GM21717 (cell line): Measurements from ENCODE around the gene MOG.
"Not testable (repeated sequence)": the region's sequence is repeated elsewhere in the genome, so short reads cannot be mapped to it uniquely, and the experiment has no call there.

ENCODE experiments used
- ATAC-seq: cut with Tn5 transposase; IDR thresholded peaks from one replicate; pipeline ENCODE4 v1.9.1; 2021; ENCODE audit warnings: mild to moderate bottlenecking, moderate library complexity; ENCODE audit not compliant: unreplicated experiment

MOG gene

GRCh38 chr6:29637247-29637646 lies 19.6 kb upstream of the MOG start:
- no peak for ATAC-seq

DNA sequence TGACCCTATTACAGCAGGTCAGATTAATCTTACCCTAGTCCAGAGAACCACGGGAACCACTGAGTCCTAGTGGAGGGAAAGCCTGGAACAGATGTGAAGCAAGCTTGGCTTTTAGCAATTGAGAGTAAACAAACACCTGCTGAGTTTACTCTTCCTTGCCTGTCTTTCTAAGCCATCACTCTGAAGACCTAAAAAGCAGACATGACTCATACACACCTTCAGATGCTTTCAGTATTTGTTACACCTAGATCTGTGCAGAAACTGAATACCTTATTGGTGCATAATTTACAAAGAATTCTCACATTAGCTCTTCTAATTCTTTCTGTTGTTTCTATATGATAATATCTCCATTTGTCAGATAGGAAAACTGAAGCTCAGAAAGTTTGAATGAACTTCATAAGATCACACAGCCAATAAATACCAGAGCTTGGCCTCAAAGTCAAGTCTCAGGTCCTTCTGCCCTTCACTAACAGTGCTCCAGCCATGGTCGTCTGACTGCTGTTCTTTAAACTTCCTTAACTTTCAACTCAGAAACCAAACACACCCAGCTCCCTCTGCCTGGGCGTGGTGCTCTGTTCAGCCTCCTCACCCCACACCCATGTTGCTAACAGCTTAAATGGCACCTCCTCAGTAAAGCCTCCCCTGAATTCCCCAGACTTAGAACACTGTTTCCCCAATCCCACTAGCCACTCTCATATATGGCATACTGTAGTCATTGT lies 15.3 kb upstream of the MOG start:
- no peak for ATAC-seq

- no peak for ATAC-seq
Observed at GRCh38 chr6:29647927-29648642, 8.8 kb upstream of the MOG start.

DNA sequence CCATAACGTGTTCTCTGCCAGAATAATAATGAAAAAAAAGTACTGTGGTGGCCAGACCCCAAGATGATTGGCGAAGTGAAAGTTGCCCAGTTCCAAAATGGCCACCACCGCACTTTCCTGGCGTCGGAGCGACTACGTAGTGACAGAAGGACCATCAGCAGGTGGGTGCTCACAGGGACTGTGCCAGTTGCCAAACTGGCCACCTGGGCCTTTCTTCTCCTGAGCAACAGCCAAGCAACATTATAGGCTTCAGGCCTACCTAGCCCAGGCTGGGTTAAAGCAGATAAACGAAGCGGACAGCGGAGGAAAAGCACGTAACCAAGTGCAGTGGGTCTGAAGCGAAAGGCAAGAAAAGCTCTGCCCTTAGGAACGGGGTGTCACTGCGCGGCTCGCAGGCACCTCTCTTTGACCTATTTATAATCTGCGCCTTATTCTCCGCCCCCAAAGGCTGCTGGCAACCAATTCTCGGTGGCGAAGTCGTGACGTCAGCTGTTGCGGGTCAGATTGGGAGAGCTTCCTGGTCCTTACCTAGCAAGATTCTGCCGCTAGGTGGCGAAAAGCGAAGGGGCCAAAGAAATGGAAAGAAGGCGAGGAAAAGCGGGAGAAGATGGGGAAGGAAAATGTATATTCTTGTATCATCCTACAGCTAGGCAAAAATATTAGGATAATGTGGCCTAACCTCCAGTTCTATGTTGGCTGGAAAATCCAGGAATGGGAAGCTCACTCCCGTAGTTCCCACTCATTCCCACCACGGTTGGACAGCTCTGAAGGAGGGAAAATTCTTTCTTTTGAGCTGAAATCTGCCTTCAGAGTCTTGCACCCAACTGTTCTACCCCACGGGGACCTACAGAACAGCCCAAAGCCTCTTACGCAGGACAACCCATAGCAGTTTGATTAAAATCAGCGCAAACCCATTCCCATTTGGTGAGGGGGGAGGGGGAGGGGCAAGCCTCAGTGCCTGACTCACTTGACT lies 6.9 kb upstream of the MOG start:
- peak; percentile 96 for ATAC-seq

GRCh38 chr6:29651413-29652197 lies 5.3 kb upstream of the MOG start:
- no peak for ATAC-seq

GRCh38 chr6:29652198-29652584 lies 4.7 kb upstream of the MOG start:
- no peak for ATAC-seq

DNA sequence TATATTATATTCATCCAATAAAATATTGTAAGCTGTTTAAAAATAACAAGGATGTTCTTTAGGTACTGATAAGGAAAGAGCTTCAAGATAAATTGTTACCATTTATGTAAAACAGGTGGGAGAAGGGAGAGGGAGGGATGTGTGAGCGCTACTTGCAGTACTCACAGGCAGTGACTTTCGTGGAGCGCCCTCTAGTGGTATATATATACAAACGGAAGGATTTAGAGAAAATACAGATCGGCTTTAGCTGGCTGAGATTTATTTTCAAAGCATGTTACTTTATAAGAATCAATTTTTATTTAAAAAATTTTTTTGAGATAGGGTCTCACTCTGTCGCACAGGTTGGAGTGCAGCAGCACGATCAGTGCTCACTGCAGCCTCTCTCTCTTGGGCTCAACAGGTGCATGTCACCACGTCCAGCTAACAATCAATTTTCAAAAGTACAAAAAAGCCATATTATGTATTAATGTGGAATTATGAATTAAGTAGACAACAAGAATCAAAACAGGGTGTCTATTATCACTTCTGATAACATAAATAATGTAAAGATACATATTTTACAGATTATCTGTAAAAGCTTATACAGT lies 3.3 kb upstream of the MOG start:
- ATAC-seq: no peak

DNA sequence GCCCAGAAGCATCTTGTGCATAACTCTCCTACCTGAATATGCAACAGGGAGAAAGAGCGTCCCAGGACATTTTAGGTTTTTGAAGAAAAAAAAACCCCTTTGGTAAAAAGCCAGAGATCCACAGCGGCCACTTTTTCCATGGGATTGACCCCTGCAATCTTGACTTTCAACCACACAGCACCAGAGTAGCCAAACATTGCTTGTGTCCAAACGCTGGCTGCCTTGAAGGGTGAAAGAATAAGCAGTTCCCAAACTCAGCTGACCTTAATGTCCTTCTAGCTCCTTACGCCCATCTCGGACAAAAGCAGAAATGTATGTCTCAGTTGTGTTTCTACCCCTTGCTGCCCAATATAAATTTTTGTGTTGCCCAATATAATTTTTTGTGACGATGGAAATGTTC lies 1.2 kb upstream of the MOG start:
- no peak for ATAC-seq

DNA sequence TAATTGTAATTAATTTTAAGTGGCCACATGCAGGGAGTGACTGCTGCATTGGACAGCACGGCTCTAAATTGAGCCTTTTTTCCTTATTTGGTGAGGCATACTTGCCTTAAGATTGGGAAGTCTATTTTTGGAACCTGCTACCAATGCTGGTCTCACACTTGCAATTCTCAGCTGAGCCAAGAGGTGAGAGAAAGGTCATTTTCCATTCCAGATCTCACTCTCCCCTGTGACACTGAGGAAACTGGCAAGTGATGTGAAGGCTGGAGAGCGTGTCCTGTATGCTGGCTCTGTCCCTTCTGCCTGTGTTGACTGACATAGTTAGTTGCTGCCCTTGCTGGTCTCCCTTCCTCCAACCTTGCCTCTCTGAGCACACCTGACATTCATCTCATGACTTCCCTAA lies 735 bp upstream of the MOG start:
- no peak for ATAC-seq

GRCh38 chr6:29661071-29661470 lies 4.2 kb downstream of the MOG start:
- no peak for ATAC-seq

DNA sequence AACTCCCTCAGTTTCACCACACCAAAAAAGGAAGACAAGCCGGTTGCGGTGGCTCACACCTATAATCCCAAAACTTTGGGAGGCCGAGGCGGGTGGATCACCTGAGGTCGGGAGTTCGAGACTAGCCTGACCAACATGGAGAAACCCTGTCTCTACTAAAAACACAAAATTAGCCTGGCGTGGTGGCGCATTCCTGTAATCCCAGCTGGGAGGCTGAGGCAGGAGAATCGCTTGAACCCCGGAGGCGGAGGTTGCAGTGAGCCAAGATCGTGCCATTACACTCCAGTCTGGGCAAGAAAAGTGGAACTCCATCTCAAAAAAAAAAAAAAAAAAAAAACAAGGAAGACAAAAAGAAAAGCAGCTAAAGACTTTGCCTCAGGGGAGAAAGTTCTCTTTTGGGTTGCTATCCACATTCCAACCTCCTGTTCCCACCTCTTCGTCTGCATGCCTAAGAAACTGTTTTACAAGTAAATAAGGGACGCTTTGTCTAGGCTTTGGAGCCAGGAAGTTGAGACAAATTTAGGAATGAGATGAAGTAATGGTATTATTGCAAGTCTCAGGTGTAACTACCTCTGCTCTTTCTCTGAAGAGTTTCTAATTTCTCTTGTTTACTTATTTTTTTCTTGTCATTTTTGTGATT lies 4.7 kb downstream of the MOG start:
- ATAC-seq: not testable (repeated sequence)

DNA sequence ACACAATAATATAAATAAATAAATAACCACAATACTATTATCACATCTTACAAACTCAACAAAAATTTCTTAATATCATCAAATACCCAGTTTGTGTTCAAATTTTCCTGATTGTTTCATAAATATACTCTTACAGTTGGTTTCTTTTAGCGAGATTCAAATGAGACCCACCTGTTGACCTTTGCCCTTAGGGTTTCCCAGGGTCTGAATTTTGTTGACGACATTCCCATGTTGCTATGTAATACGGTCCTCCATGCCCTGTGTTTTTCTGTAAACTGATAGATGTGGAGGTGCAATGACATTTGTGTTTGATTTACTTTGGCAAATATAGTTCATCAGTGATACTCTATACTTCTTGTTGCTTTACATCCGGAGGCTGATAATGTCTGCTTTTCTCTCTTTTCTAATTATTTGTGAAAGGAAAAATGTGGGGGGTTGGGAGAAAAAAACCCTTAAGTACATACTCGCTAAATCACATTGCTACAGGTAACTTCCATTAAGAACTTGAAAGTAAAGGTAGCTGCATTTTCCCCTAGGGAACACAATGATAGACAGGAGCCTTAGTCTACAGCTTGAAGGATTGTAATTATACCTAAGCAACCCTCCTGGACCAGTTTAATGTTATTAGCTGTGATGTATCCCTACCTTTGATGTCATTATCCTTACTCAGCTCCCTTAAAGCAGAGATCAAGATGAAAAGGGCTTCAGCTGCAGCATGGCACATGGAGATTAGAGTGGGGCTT lies 6.6 kb downstream of the MOG start:
- ATAC-seq: no peak

- ATAC-seq: no peak
Observed at GRCh38 chr6:29665942-29666825, 9.3 kb downstream of the MOG start.

DNA sequence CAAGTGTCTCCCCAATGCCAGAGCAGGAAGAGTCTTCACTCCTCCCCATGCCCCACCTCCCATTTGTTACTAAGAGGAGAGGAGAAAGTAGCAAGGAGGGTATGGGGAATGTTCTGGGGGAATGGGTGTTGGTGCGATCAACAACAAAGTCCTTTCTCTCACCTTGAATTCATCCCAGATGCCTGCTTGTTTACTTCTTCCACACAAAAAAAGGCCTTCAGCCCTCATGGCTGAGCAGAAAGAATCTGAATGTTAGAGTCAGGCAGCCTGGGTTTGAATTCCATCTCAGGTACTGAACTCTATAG lies 9.9 kb downstream of the MOG start:
- ATAC-seq: no peak

GRCh38 chr6:29667158-29667557 lies 10.3 kb downstream of the MOG start:
- no peak for ATAC-seq

DNA sequence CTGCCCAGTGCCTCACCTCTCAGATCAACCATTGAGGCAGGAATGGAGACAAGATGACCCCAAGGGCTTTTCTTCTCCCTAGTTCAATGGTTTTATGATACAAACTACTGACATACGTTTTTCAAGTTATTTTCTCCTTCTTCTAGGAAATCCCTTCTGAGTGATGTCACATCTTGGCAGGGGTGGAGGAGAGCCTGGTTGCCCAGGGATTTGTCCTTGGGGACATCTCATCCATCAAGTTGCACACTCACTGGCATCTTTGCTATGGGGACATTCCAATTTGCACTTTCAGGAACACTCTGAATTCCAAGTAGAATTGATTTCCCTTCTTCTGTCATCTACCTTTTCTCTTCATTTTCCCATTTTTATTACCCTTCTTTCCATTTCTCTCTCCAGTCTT lies 14.1 kb downstream of the MOG start:
- no peak for ATAC-seq

- ATAC-seq: not testable (repeated sequence)
Observed at GRCh38 chr6:29672116-29672515, 15.2 kb downstream of the MOG start.

DNA sequence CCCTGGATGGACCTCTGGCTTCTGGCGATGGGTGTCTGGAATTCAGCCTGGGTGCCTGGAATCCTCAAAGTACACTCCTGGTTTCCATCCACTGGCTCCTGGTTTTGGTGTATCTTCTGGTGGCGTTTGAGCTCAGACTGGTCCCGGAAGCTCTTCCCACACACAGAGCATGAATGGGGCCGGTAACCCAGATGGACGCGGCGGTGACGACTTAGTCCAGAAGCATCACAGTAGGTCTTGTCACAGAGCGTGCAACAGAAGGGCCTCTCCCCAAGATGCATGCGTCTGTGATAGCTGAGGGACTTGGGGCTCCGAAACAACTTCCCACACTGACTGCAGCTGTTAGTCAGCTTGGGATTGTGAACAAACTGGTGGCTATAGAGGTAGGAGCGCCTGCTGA lies 16.3 kb downstream of the MOG start:
- ATAC-seq: no peak
